PC-3 (cell line): ENCODE data around the gene ETHE1.

ENCODE experiments used
- CTCF ChIP-seq: fragments of 300-600 bp; sonication (generic); conservative IDR thresholded peaks from 2 replicates; pipeline ENCODE4 v1.5.1; 2017; ENCODE audit warnings: antibody characterized with exemption, low read depth, mild to moderate bottlenecking, low read length
- EZH2 ChIP-seq: fragments of 300-600 bp; sonication (generic); IDR thresholded peaks from one replicate; pipeline ENCODE4 v1.6.1; 2017; ENCODE audit warnings: antibody characterized with exemption, mild to moderate bottlenecking, low read length; ENCODE audit not compliant: unreplicated experiment

- TF ChIP-seq CTCF (no peak), EZH2 (no peak)
Measured at GRCh38 chr19:43469160-43469480, 57.9 kb downstream of the ETHE1 start.
